HG02840 (cell line): ENCODE results near the gene IRX4.
"Not testable (repeated sequence)": the region's sequence is repeated elsewhere in the genome, so short reads cannot be mapped to it uniquely, and the experiment has no call there.

Experiments used
- ATAC-seq: cut with Tn5 transposase; IDR thresholded peaks from one replicate; pipeline ENCODE4 v1.9.1; 2021; ENCODE audit warnings: mild to moderate bottlenecking, moderate library complexity, moderate number of reproducible peaks; ENCODE audit not compliant: unreplicated experiment, low FRiP score

The IRX4 gene

DNA sequence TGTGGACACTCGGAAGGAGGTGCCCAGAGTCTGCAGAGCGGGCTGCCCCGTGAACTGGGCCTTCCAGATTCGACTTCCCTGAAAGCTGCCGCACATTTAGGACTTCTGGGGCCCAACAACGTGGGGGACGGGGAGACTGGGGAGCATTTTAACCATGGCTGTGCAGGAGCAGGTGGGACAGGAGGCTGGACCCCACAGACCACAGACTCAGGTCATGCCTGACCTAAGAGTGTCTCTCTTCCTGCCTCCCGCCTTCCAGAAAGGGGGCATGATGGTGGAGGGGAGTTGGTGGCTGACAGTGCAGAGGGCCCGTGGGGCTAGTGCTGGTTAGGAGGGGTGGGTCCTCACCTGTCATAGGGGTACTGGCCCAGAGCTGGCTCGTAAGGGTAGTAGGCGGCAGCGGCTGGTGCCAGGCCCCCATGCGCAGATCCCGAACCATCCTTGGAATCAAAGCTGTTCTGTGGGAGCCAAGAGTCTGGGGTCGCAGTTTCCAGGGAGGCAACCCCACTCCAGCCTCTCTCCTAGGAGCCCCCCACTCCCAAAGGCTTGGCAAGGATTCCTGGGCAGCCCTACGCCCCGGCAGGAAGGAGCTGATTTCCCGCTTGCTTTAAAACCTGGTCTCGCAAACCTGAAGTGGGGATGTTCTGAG is 2.2 kb downstream of the IRX4 start:
- ATAC-seq: no peak

DNA sequence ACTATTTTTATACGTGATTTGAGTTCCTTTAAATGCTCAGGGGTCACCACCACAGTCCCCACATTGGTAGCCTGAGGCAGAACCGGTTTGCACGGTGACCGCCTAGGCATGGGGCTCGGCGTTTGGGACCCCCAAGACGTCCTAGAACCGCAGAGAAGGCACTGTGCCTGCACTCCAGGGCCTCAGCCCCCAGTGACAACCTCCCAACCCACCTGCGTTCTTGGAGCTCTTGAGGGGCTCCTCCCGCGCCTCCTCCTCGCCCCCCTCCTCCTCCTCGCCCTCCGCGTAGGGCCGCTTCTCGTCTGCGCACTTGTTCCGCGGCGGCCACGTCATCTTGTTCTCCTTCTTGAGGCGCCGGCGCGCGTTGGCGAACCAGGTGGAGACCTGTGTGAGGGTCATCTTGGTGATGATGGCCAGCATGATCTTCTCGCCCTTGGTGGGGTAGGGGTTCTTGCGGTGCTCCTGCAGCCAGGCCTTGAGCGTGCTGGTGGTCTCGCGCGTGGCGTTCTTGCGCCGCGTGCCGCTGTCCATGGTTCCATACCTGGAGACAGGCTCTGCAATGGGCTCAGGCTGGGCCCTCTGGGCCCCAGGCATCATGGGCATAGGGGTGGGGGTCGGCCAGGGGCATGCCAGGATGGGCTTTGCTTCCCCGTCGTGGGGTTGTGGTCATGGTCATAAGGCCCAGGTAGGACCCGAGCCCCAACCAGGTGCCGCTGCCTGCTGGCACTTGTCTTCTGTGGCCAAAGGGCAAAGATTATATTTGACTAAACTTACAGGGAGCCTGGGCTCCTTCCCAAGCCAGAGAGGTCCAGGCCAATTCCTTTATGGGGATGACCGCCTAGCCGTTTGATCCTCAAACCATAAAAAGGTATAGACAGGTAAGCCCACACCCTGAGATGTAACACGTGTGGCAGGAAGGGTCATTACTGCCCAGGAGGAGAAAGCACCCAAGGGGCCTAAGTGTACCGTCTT is 3.1 kb downstream of the IRX4 start:
- no peak for ATAC-seq

DNA sequence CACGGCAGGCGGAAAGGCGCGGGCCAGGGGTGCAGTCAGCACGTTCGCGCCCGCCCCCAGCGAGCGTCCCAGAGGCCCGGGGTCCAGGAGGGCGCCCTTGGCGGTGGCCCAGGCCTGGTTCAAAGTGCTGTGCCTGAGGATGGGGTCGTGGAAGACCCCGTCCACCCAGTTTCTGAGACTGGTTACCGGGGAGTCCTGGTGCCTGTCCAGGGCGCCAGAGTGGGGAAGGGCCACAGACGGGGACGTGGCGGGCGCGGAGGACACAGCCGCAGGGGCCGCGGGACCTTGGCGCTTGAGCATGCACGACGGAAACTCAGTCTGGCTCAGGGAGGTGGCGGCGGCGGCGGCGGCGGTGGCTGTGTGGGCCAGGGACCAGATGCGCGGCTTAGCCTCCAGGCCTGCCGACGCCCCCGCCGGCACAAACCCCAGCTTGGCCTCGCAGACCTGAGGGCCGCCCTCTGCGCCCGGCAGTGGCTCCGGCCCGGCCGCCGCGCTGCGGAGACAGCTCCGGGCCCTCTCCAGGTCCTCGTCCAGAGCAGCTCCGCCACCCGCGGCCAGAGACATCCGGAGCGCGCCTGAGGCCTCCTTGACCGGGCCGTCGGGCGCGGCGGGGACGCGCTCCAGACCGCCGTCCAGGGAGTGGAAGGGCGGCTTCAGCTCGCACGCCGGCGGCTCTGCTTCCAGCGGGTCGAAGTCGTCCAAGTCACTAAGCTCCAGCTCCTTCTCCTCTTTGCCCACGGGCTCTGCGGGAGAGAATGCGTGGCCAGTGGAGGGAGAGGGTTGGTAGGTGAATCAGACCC is 4.5 kb downstream of the IRX4 start:
- ATAC-seq: no peak

DNA sequence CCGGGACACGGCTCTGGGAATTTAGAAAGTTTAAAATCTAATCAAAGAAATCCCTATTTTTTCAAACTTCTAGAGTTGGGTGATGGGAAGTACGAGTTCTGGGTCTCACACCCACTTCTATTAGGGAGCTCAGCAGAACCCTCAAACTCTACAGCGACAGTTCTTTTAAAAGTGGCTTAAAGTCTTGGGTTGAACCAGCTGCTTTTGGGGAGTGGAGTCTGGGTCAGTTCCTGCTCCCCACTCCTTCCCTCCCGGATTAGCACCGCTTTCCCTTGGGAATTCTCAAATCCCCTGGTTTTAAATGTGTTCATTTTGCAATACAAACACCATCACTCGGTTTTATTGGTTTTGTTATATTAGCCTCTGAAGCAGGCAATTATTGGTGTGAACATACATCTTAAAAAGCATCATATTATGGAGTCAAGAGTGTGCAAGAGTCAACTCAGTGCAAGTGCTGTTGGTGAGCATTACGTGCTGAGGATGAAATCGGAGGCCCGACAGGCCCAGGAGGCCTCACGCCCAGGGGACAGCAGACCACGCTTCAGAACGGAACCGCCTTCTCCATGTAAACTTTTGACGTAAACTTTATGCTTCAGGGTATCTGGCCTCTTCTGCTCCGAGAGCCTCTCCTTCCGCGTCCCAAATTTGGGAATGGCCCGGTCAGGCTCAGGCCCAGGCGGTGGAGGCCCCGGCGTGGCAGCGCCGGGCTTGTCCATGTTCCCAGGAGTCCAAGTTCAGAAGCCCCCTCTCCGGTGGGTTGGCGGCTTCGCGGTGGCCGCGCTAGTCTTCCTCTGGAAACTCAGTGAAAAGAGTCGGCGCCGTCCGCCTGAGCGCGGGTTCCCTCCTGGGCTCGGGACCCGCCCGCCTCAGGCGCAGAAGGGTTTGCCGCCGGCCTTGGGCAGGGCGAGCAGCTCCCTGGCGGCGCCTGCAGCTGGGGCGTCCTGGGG is 5.3 kb downstream of the IRX4 start:
- ATAC-seq: no peak

DNA sequence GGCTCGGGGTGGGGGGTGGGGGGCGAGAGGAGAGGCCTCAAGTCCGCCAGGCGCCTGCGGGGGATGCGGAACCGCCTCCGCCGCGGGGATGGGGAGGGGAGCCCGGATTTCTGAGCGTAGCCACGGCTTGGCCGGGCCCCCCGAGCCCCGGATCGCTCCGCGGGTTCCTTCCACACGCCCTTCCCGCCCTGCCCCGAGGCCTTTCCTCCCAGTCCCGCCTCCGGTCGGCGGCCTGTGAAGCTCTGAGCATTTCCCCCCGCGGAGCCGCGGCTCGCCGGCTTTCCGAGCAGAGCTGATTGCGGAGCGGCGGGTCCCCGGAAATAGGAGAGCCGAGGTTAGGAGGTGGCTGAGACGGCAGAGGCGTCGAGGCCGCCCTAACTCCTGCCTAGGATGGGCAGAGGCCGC is 6.1 kb downstream of the IRX4 start:
- no peak for ATAC-seq

DNA sequence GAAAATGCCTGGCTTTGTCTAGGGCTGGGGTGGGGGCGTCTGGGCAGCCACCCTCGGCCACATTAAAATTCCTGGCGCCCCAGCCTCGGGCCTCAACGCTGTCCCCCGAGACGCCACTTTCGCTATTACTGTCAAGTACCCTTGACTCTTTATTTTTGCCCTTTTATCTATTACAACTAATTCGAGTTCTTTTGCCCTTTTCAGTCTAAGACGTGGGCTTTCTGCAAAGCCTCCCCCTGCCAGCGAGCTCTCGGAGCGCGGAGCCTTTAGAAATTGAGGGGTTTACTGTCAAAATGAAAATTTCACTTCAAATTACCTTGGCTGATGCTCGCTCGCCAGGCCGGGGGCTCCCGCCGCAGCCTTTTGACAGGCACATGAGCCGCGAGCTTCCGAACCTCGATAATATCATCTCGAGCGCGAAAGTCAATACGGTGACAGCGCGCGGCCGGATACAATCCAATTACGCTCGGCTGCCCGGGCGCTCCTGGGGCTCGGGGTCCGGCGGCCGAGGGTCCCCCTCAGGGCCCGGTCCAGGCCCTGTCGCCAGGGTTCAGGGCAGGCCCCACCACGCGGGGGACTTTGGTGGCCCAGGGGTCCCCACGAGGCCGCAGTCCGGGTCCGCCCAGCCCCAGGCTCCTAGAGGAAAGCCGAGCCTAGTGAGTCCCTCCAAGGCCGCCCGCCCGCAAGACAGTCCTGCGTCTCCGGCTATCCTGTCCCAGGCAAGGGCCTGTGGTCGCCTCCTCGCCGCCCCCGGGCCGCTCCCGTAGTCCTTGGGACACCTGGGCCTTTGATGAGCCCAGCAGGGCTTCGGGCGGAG is 6.7 kb downstream of the IRX4 start:
- ATAC-seq: no peak

DNA sequence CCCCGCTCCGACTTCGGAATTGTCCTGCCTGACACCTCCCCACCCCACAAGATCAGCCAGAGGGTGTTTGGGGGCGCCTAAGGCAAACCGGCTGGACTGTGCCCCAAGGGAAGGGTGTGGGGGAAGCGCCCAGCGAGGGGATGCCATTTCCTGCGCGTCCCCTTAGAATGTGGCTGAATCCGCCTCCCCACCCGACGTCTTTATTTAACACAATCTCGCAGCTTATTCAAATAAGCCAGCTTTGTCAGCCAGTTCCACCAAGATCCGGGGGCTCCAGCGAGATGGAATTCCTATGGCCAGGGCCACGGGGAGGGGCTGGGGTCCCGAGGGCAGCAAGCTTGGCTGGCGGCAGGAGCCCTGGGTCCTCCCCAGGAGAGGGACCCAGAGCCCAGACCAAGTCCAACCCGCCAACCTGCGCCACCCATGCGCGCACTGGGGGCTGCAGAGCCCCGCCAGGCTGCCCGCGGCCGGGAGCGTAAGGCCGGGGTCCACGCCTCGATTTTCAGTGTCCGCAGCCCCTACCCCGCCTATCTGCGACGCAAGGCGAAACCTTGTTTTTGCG is 7.4 kb downstream of the IRX4 start:
- ATAC-seq: no peak

DNA sequence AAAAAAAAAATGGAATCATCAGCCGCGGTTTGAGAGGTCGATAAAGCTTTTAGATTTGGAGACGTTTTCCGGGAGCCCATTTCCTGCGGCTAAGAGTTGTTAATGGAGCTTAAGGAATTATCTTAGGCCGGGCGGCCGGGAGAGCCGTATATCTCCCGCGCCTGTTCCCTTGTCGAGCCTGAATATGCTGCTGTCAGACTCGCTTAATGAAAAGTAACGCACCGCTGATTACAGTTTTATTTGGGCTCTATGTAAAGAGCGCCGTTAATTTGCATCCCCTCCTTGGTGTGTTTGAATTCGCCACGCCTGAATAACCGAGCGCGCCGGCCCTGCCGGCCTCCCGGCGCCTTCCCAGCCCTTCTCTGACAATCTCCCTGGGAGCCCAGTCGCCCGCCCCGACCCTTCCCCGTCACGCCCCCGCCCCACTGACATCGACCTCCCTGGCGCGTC is 7.9 kb downstream of the IRX4 start:
- ATAC-seq: no peak

DNA sequence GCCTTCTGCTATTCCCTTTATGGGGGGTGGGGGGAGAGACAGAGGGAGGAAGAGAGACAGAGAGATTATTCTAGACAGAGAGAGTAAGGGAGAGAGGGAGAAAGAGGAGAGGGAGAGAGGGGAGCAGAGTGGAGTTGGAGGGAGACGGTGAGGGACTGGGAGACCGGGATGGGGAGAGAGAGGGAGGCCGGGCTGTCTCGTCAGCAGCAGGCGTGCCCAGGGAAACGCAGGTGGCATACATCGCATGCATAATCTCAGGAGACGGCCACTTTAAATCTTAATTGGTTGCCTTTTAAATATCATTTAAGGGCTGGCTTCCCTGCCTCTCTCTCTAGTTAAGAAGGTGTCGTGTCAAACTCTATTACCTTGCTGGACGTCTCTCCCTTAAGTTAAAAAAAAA is 8.4 kb downstream of the IRX4 start:
- ATAC-seq: no peak

DNA sequence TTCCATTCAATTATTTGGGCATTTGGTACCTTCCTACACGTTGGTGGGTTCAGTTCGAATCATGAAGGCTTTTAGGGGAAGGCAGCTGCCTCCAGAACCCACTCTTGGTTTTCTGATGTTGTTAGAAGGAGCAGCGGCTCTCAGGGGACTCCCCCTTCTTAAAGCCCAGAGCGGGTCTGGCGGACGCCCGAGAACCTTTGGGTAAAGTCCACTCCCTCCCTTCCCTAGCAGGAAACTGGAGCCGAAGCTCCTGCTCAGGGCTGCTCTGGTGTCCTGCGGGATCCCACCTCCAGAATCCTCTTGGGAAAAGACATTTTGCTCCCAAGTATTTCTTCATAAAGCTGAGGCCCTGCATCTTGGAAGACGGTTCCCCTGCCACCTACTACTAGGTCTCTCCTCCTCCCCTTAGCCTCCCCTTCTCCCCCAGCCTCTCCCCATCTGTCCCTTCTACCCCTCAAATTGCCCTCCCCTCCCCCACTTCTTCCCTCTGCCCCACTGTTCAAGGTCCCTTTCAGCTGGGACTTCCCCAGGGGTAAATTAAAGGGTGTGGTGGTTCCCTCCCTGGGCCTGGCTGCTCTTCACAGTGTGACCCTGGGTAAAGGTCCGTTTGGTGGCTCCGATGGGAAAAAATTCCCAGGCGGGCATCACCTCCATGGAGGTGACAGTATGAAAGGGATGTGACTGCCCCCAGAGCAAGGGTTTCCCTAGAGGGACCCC is 9.3 kb downstream of the IRX4 start:
- no peak for ATAC-seq

DNA sequence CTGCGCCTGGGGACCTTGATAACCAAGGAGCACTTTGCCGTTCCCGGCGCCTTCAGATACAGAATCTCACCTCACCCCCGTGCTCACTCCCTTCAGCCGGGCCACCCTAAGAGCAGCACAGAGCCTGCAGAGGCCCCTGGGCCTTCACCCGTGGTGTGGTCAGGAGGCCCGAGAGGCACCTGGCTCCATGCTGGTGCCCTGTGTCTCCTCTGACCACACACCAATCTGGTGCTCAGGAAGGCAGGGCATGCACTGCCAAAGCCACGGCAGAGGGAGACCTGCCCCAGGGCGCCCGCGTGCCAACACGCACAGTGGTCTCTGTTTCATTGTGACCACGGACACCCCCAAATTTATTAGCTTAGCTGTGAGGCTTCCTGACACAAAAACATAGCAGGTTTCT is 11.3 kb downstream of the IRX4 start:
- no peak for ATAC-seq

DNA sequence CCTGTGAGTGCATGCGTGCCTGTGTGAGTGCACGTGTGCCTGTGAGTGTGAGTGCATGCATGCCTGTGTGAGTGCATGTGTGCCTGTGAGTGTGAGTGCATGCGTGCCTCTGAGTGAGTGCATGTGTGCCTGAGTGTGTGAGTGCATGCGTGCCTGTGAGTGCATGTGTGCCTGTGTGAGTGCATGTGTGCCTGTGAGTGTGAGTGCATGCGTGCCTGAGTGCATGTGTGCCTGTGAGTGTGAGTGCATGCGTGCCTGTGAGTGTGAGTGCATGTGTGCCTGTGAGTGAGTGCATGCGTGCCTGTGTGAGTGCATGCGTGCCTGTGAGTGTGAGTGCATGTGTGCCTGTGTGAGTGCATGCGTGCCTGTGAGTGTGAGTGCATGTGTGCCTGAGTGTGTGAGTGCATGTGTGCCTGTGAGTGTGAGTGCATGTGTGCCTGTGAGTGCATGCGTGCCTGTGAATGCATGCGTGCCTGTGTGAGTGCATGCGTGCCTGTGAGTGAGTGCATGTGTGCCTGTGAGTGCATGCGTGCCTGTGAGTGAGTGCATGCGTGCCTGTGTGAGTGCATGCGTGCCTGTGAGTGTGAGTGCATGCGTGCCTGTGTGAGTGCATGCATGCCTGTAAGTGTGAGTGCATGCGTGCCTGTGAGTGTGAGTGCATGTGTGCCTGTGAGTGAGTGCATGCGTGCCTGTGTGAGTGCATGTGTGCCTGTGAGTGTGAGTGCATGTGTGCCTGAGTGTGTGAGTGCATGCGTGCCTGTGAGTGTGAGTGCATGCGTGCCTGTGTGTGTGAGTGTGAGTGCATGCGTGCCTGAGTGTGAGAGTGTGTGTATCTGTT is 12.1 kb downstream of the IRX4 start:
- ATAC-seq: not testable (repeated sequence)

DNA sequence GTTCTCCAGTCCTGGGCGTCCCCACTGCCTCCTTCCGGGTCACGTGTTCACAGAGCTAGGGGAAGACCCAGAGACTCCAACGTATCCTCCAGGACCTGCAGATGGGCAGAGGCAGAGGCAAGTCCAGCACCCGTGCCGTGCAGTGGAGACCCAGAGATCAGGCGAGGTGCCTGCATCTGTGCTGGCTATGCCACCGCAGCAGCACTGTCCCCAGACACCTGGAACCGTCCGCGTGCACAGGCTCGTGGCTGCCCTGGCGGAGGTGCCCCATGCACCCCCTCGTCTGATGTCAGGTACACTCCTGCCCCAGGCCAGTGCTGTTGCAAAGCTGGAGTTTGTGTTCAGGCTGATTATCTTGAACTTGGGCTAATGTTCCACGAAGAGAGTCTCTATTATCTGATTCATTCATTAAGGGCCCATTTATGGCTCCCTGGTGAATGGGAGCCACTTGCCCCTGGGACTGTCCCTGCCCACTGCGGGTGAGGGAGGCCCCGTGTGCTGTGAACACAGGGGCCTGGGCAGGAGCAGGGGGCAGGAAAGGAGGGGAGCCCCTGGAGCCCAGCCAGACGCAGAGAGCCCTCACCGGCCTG is 13.7 kb downstream of the IRX4 start:
- ATAC-seq: no peak

DNA sequence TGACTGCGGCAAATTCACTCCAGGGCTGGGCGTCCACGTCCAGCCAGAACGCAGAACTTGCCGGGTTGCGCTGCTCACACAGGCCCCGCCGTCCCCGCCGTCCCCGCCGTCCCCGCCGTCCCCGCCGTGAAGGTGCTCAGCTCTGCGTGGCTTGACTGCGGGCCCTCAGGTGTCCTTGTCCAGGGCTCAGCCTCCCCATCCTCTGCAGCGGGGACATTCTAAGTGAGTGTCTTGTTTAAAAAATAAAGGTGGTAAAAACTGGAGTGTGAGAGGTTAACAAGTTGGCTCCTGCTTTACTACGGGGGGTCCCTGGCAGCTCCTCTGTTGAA is 14.9 kb downstream of the IRX4 start:
- ATAC-seq: no peak

DNA sequence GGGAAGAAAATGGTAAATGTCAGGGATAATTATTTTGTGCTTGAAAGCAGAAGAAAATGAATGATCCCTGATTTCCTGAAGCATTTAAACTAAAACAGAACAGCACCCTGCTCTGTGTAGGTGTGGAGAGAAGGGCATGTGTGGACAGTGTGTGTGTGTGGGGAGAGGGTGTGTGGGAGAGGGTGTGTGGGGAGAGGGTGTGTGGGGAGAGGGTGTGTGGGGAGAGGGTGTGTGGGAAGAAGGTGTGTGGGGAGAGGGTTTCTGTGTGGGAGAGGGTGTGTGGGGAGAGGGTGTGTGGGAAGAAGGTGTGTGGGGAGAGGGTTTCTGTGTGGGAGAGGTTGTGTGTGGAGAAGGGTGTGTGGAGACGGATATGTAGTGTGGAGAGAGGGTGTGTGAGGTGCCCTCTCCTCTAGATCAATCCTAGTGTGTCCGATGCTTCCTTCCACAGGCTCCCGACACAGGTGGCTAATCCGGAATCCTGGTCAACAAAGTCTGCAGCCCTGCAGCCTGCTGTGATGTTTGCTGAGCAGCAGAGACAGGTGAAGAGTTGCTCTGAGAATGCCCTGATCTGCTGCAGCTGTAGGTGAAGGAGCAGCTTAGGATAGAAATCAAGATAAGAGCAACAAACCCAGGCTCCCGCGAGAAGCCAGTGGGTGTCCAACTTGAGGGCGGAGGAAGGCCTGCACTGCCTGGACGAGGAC is 15.5 kb downstream of the IRX4 start:
- ATAC-seq: no peak

DNA sequence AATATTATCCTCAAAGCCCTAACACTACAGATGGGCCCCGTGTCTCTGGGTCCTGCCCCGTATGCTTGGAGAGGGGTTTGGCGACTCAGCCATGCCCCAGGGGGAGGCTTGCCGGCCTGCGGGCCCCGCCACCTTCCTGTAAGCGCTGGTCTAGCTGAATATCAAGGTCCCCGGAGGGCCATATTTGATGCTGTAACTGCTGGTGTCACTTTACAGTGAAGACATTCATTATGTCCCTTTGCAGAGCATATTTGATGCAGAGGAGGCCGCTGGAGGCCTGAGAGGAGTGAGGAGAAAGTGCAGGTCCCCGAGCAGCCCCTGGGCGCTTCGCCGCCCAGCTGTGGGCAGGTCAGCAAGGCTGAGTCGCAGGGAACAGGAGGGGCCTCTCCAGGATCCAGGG is 16.8 kb downstream of the IRX4 start:
- no peak for ATAC-seq
